ENCODE data around the gene PBRM1. TPM values are rescaled to one million over a fixed set of nuclear protein-coding genes. Genes with fewer than 3 reads are reported as not detected.

Gene PBRM1
- total and polyA plus RNA-seq, 2 of the 13 experiments (the other 11 are each of a cell fraction or from before 2014, with no cell fraction given) = 10.9 to 33.2 TPM

DNA sequence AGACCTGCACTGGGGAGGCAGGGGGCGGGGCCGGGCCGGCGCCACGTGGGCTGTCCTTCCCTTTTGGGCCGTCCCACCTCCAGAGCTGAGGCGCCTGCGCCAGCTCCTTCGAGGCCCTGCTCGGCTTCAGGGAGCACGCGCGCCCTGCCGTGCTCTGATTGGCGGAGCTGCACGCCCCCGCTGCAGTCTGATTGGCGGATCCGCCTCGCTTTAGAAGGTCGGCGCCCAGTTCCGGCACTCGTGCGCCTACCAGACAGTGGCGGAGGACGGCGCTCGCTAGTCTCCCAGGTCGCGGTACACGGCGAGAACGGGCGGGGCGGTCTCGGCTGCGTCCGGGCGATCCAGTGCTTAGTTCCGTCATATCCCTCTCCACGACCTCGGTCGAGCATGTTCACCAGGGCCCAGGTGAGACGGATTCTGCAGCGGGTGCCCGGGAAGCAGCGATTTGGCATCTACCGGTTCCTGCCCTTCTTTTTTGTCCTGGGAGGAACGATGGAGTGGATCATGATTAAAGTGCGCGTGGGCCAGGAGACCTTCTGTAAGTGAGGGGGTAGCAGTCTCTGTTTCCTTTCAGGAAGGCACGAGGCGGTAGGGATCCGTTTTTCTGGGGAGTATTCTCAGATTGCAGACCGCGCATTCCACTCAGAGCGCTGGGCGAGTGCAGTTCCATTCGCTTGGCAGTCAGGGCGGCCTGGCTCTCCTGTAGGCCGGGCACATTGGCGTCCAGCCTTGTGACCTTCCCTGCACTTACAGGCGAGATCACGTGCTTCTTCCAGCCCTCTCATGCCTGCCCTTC lies 149.1 kb downstream of the PBRM1 start, which contains the start of gene UQCC5 (continued):
- TF ChIP-seq, protein P1, sequence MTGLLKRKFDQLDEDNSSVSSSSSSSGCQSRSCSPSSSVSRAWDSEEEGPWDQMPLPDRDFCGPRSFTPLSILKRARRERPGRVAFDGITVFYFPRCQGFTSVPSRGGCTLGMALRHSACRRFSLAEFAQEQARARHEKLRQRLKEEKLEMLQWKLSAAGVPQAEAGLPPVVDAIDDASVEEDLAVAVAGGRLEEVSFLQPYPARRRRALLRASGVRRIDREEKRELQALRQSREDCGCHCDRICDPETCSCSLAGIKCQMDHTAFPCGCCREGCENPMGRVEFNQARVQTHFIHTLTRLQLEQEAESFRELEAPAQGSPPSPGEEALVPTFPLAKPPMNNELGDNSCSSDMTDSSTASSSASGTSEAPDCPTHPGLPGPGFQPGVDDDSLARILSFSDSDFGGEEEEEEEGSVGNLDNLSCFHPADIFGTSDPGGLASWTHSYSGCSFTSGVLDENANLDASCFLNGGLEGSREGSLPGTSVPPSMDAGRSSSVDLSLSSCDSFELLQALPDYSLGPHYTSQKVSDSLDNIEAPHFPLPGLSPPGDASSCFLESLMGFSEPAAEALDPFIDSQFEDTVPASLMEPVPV (CRISPR knock-in tag; IDR thresholded peaks at IDR 0.05) = peak; percentile 64; the same call in 1 of the 2 replicates
- TF ChIP-seq, protein P2, sequence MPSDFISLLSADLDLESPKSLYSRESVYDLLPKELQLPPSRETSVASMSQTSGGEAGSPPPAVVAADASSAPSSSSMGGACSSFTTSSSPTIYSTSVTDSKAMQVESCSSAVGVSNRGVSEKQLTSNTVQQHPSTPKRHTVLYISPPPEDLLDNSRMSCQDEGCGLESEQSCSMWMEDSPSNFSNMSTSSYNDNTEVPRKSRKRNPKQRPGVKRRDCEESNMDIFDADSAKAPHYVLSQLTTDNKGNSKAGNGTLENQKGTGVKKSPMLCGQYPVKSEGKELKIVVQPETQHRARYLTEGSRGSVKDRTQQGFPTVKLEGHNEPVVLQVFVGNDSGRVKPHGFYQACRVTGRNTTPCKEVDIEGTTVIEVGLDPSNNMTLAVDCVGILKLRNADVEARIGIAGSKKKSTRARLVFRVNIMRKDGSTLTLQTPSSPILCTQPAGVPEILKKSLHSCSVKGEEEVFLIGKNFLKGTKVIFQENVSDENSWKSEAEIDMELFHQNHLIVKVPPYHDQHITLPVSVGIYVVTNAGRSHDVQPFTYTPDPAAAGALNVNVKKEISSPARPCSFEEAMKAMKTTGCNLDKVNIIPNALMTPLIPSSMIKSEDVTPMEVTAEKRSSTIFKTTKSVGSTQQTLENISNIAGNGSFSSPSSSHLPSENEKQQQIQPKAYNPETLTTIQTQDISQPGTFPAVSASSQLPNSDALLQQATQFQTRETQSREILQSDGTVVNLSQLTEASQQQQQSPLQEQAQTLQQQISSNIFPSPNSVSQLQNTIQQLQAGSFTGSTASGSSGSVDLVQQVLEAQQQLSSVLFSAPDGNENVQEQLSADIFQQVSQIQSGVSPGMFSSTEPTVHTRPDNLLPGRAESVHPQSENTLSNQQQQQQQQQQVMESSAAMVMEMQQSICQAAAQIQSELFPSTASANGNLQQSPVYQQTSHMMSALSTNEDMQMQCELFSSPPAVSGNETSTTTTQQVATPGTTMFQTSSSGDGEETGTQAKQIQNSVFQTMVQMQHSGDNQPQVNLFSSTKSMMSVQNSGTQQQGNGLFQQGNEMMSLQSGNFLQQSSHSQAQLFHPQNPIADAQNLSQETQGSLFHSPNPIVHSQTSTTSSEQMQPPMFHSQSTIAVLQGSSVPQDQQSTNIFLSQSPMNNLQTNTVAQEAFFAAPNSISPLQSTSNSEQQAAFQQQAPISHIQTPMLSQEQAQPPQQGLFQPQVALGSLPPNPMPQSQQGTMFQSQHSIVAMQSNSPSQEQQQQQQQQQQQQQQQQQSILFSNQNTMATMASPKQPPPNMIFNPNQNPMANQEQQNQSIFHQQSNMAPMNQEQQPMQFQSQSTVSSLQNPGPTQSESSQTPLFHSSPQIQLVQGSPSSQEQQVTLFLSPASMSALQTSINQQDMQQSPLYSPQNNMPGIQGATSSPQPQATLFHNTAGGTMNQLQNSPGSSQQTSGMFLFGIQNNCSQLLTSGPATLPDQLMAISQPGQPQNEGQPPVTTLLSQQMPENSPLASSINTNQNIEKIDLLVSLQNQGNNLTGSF (CRISPR knock-in tag; IDR thresholded peaks at IDR 0.05) = peak; percentile 46
- peak; percentile 51; the same call in 1 of the 2 replicates for TF ChIP-seq ZC3H4 (CRISPR knock-in tag; IDR thresholded peaks at IDR 0.05; ENCODE audit: borderline replicate concordance)
- no peak for TF ChIP-seq ZNF180 (CRISPR knock-in tag; IDR thresholded peaks at IDR 0.05; ENCODE audit: borderline replicate concordance, low read depth)
- no peak for TF ChIP-seq ZBTB1 (CRISPR knock-in tag; IDR thresholded peaks at IDR 0.05; ENCODE audit: borderline replicate concordance)
- peak; percentile 91 for TF ChIP-seq ELF1 (CRISPR knock-in tag; IDR thresholded peaks at IDR 0.05)
- peak; percentile 20; the same call in 1 of the 2 replicates for TF ChIP-seq PITX1 (CRISPR knock-in tag; IDR thresholded peaks at IDR 0.05)
- TF ChIP-seq JUN (CRISPR knock-in tag; IDR thresholded peaks at IDR 0.05) = no peak
- TF ChIP-seq, protein P3, sequence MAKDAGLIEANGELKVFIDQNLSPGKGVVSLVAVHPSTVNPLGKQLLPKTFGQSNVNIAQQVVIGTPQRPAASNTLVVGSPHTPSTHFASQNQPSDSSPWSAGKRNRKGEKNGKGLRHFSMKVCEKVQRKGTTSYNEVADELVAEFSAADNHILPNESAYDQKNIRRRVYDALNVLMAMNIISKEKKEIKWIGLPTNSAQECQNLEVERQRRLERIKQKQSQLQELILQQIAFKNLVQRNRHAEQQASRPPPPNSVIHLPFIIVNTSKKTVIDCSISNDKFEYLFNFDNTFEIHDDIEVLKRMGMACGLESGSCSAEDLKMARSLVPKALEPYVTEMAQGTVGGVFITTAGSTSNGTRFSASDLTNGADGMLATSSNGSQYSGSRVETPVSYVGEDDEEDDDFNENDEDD (CRISPR knock-in tag; IDR thresholded peaks at IDR 0.05; ENCODE audit: borderline replicate concordance) = peak; percentile 86
- TF ChIP-seq KLF9 (CRISPR knock-in tag; IDR thresholded peaks at IDR 0.05; ENCODE audit: low read depth) = no peak
- peak; percentile 88 for TF ChIP-seq NRL (CRISPR knock-in tag; IDR thresholded peaks at IDR 0.05; ENCODE audit: borderline replicate concordance)
- peak; percentile 91 for TF ChIP-seq ZNF678 (CRISPR knock-in tag; IDR thresholded peaks at IDR 0.05)
- no peak for TF ChIP-seq FOSL1 (CRISPR knock-in tag; IDR thresholded peaks at IDR 0.05; ENCODE audit: borderline replicate concordance)
- TF ChIP-seq SMAD3 (CRISPR knock-in tag; IDR thresholded peaks at IDR 0.05) = no peak; the same call in 1 of the 2 replicates
- TF ChIP-seq NFYC (CRISPR knock-in tag; IDR thresholded peaks at IDR 0.05) = peak; percentile 97
- no peak for TF ChIP-seq ZNF572 (CRISPR knock-in tag; IDR thresholded peaks at IDR 0.05)
